PC-3 (cell line): ENCODE results near the gene FBXO44. TPM values are rescaled to one million over a fixed set of nuclear protein-coding genes. Genes with fewer than 3 reads are reported as not detected.

Experiments
- ATAC-seq: fragments of 200-7000 bp; cut with Tn5 transposase; 2 replicates; pipeline ENCODE4 v1.9.1; 2020; ENCODE audit warnings: mild to moderate bottlenecking, moderate library complexity
- BruUV-seq: library from RNA; stranded (reverse); fragments of 400-500 nt; replicated peaks from 2 replicates; lab custom pipeline; 2021; lab: Mats Ljungman, UMichigan
- CTCF ChIA-PET: fragments of 300-600 bp; sonication (Branson Sonifier 250); formaldehyde crosslinking; loops from one replicate; lab custom pipeline; 2022; ENCODE audit warnings: antibody characterized with exemption; lab: Charles Lee
- POLR2A ChIA-PET: fragments of 300-600 bp; sonication (Branson Sonifier 250); formaldehyde crosslinking; loops from one replicate; lab custom pipeline; 2022; ENCODE audit warnings: antibody characterized with exemption; ENCODE audit not compliant: unreplicated experiment; lab: Charles Lee
- DNase-seq: peaks from one replicate; pipeline ENCODE4 v3.0.0-alpha.2; 2015
- H2AFZ ChIP-seq: fragments of 300-600 bp; sonication (generic); 2 replicates; pipeline ENCODE4 v1.6.0; 2016; ENCODE audit warnings: antibody characterized with exemption, low read length
- H3F3A ChIP-seq: fragments of 300-600 bp; sonication (generic); one replicate; pipeline ENCODE4 v1.6.0; 2017; ENCODE audit warnings: antibody characterized with exemption, low read length, control low read depth, mild to moderate bottlenecking; ENCODE audit not compliant: unreplicated experiment
- H3K27ac ChIP-seq: fragments of 300-600 bp; sonication (generic); 2 replicates; pipeline ENCODE4 v1.5.1; 2016; ENCODE audit warnings: mild to moderate bottlenecking, low read length
- H3K27me3 ChIP-seq: fragments of 300-600 bp; sonication (generic); 2 replicates; pipeline ENCODE4 v1.6.1; 2016; ENCODE audit warnings: low read length, mixed read lengths
- H3K36me3 ChIP-seq: fragments of 300-600 bp; sonication (generic); 2 replicates; pipeline ENCODE4 v1.6.1; 2016; ENCODE audit warnings: low read depth, mixed run types, low read length, mixed read lengths
- H3K4me1 ChIP-seq: fragments of 300-600 bp; sonication (generic); 2 replicates; pipeline ENCODE4 v1.5.1; 2016; ENCODE audit warnings: low read length; ENCODE audit not compliant: insufficient read depth
- H3K4me2 ChIP-seq: fragments of 300-600 bp; sonication (generic); 2 replicates; pipeline ENCODE4 v1.6.0; 2016; ENCODE audit warnings: low read length
- H3K4me3 ChIP-seq: fragments of 300-600 bp; sonication (generic); 2 replicates; pipeline ENCODE4 v1.5.1; 2016; ENCODE audit warnings: mild to moderate bottlenecking, low read length, mixed read lengths
- H3K79me2 ChIP-seq: fragments of 300-600 bp; sonication (generic); 2 replicates; pipeline ENCODE4 v1.6.1; 2017; ENCODE audit warnings: low read length, mixed read lengths
- H3K9ac ChIP-seq: fragments of 300-600 bp; sonication (generic); 2 replicates; pipeline ENCODE4 v1.6.0; 2016; ENCODE audit warnings: mild to moderate bottlenecking, low read length
- H3K9me2 ChIP-seq: fragments of 300-600 bp; sonication (generic); replicated peaks from 2 replicates; pipeline ENCODE4 v1.6.1; 2016; ENCODE audit warnings: mixed run types, low read length, mixed read lengths
- H3K9me3 ChIP-seq: fragments of 300-600 bp; sonication (generic); 2 replicates; pipeline ENCODE4 v1.6.1; 2016; ENCODE audit warnings: low read length, mixed read lengths
- H4K20me1 ChIP-seq: fragments of 300-600 bp; sonication (generic); 2 replicates; pipeline ENCODE4 v1.6.1; 2016; ENCODE audit warnings: low read length, mixed read lengths
- CTCF ChIP-seq: fragments of 300-600 bp; sonication (generic); conservative IDR thresholded peaks from 2 replicates; pipeline ENCODE4 v1.5.1; 2017; ENCODE audit warnings: antibody characterized with exemption, low read depth, mild to moderate bottlenecking, low read length
- EZH2 ChIP-seq: fragments of 300-600 bp; sonication (generic); IDR thresholded peaks from one replicate; pipeline ENCODE4 v1.6.1; 2017; ENCODE audit warnings: antibody characterized with exemption, mild to moderate bottlenecking, low read length; ENCODE audit not compliant: unreplicated experiment
- EZH2phosphoT487 ChIP-seq: fragments of 300-600 bp; sonication (generic); IDR thresholded peaks from 2 replicates; pipeline ENCODE4 v1.6.1; 2018; ENCODE audit warnings: mild to moderate bottlenecking, antibody characterized with exemption, low read length, borderline replicate concordance
- intact Hi-C: fragments of 100-400 bp; cut with micrococcal nuclease; formaldehyde crosslinking; loops from 2 replicates; pipeline ENCODE4 v1.9.0; 2023
- total RNA-seq: library from RNA; depleted of rRNA; stranded (reverse); fragments of >200 nt; gene quantifications from 2 replicates; pipeline ENCODE4 v1.2.3, GENCODE V29; 2014

FBXO44 gene
- total RNA-seq, 1 experiment from 2014 or later, result 23.5 TPM

- BruUV-seq, result no TSS peak
- Histone ChIP-seq H3K27ac (no peak overlapping the region), H3K9me3 (no peaks in the 10 kb centered on the region), H3F3A (no peaks in the 10 kb centered on the region), H4K20me1 (no peaks in the 10 kb centered on the region), H3K9me2 (no peaks in the 10 kb centered on the region), H3K4me1 (no peaks in the 10 kb centered on the region), H3K4me2 (no peak overlapping the region), H3K9ac (no peak overlapping the region), H2AFZ (no peak overlapping the region), H3K27me3 (no peaks in the 10 kb centered on the region), H3K79me2 (no peaks in the 10 kb centered on the region), H3K4me3 (no peak overlapping the region), H3K36me3 (no peaks in the 10 kb centered on the region)
- DNase-seq, result no peak
- ChIA-PET CTCF (no interaction called here), POLR2A (no interaction called here)
- TF ChIP-seq CTCF, result no peak
- no peak for ATAC-seq
- intact Hi-C loops, result no loop called here
Observed at GRCh38 chr1:11668516-11668915, 13.8 kb downstream of the FBXO44 start.

DNA sequence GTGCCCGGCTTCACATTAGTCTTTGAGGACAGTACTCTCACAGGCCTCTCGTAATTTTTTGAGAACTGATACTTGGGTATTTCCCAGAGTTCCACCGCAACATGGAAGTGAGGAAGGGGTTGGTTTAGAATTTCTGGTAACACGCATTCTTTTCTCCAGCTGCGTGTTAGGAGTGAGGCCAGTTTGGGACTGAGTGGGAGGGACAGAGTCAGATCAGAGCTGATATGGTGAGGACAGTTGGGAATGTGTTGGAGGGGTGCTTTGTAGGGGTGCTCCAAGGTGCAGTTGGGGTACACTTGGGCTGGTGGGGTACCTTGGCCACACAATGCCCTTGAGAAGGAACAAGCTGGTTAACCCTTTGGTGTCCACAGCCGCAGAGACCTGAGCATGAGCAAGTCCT is 16.1 kb downstream of the FBXO44 start:
- Histone ChIP-seq H3F3A (no peaks in the 10 kb centered on the region), H3K4me1 (no peaks in the 10 kb centered on the region), H3K9me3 (no peaks in the 10 kb centered on the region), H3K9me2 (no peaks in the 10 kb centered on the region), H3K79me2 (no peaks in the 10 kb centered on the region), H3K36me3 (peaks cover 2% of the 10 kb centered on the region; the same call in 1 of the 2 replicates), H3K27ac (no peak overlapping the region), H3K4me3 (no peak overlapping the region), H3K4me2 (no peak overlapping the region), H4K20me1 (no peaks in the 10 kb centered on the region), H3K9ac (no peak overlapping the region), H2AFZ (no peak overlapping the region), H3K27me3 (no peaks in the 10 kb centered on the region)
- no TSS peak for BruUV-seq
- CTCF ChIA-PET, result no interaction called here
- DNase-seq (no peak), ATAC-seq (no peak)
- POLR2A ChIA-PET, result no interaction called here
- intact Hi-C loops, result no loop called here
- TF ChIP-seq EZH2 (no peak), EZH2phosphoT487 (no peak), CTCF (no peak)

- peaks cover 2% of the 10 kb centered on the region; the same call in 1 of the 2 replicates for H3K36me3 ChIP-seq
- H3K9ac ChIP-seq, result no peak overlapping the region
- H3F3A ChIP-seq, result no peaks in the 10 kb centered on the region
- ChIA-PET CTCF (no interaction called here), POLR2A (no interaction called here)
- H4K20me1 ChIP-seq, result no peaks in the 10 kb centered on the region
- TF ChIP-seq EZH2 (no peak), EZH2phosphoT487 (no peak), CTCF (no peak)
- H2AFZ ChIP-seq, result no peak overlapping the region
- DNase-seq (no peak), ATAC-seq (no peak)
- H3K9me3 ChIP-seq, result no peaks in the 10 kb centered on the region
- H3K4me1 ChIP-seq, result no peaks in the 10 kb centered on the region
- BruUV-seq, result no TSS peak
- H3K9me2 ChIP-seq, result no peaks in the 10 kb centered on the region
- H3K4me2 ChIP-seq, result no peak overlapping the region
- H3K4me3 ChIP-seq, result no peak overlapping the region
- no peak overlapping the region for H3K27ac ChIP-seq
- no peaks in the 10 kb centered on the region for H3K79me2 ChIP-seq
- no peaks in the 10 kb centered on the region for H3K27me3 ChIP-seq
- intact Hi-C loops, result no loop called here
Observed at GRCh38 chr1:11671205-11671543, 16.5 kb downstream of the FBXO44 start.
